Adrenal gland (tissue), 5 donors: Measurements from ENCODE around the gene ATP9A.

Experiments
- CTCF ChIP-seq, 6 experiments: fragments of 450-650 bp in 4 of 6; fragments of 200-600 bp in 2 of 6; sonication (generic) in 1 of 6; IDR thresholded peaks; 1 replicate in 5 of 6; 2 replicates in 1 of 6; pipeline versions ENCODE4 v1.5.1 to v1.8.0; 2016 to 2021; ENCODE audit warnings: antibody characterized with exemption in 6 of 6, mild to moderate bottlenecking in 2 of 6, moderate library complexity in 1 of 6
- POLR2A ChIP-seq, 2 donors: fragments of 450-650 bp; IDR thresholded peaks; one replicate each; pipeline ENCODE4 v1.6.1; 2017; ENCODE audit warnings: antibody characterized with exemption in 2 of 2, mild to moderate bottlenecking in 2 of 2, moderate library complexity in 1 of 2
- donor health status: DM: no; HTN: no; CAD: no.

GRCh38 chr20:51803148-51803854 is 35.1 kb upstream of the ATP9A start:
- no peak for TF ChIP-seq CTCF (IDR thresholded peaks at IDR 0.05)
- TF ChIP-seq POLR2A (IDR thresholded peaks at IDR 0.05) = no peak
